HG02884 (cell line): ENCODE measurements around the gene TEP1.

Source experiments
- ATAC-seq: cut with Tn5 transposase; IDR thresholded peaks from one replicate; pipeline ENCODE4 v1.9.1; 2021; ENCODE audit warnings: mild to moderate bottlenecking, moderate library complexity; ENCODE audit not compliant: unreplicated experiment

TEP1 gene

GRCh38 chr14:20434701-20435581 is 21.6 kb upstream of the TEP1 start:
- ATAC-seq, result no peak

GRCh38 chr14:20429801-20430669 is 16.7 kb upstream of the TEP1 start:
- no peak for ATAC-seq

DNA sequence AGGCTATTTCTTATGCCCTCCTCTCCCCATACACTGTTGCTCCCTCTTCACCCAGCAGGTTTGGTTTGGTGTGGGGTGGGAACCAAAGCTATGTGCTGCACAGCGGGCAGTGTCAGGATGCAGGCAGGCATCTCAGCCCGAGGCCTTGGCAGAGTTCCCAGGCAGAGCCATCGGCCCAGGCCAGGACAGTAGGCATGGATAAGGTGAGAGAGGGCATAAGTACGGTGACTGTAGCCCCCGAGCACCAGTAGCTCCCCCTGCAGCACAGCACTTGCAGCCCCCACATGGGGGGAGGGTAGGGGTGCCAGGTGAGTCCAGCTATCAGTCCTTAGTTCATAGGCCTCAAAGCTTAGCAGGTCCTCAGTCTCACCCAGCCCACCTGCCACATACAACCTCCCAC is 15.5 kb upstream of the TEP1 start:
- ATAC-seq, result no peak

DNA sequence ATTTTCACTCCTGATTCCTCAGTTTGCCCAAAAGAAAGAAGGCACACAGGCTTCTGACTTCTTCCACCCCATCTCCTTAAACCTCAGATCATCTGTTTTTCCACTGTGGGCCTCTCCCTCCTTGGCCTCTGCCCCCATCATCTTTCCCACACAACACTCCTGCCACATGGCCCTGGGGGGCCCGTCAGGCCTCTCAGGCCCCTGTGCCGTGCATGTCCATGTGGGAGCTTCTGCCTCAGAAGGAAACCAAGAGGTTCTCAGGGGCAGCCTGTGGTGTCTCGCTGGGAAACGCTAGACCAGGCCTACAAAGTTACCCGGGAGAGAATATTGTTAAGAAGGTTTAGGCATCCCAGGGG is 14.7 kb upstream of the TEP1 start:
- ATAC-seq, result peak; percentile 44

DNA sequence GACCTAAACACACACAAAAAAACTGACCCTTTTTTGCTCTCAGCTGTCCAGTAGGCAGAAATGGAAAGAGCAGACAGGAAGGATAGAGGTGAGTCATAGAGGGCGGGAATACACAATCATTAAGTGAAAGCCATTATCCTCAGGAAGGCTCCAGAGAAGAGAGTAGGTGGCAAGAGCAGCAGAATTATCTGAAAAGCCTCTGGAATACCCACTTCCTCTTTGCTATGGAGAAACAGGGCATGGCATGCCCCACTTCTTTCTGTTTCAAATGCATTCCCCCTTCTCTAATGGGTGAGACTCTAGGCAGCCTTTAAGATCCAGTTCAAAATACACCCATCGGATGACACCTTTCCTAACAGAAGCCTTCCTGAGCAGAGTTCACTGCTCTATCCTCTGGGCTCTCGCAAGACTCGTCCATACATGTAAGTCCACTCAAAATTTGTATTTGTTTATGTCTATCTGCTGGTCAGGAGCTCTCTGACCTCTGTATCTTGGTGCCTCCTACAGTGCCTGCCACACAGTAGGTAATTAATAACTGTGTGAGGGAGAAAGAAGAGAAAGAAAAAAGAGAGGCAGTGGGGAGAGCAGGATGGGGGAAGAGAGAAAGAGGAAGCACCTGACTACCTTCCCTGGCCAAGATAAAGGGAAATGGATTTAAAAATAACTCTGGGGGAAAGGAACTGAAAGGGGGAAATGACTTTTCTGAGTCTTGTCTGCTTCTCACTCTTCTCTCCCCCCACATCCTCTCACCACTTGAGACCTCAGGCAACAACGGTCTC is 14.1 kb upstream of the TEP1 start:
- peak; percentile 71 for ATAC-seq

GRCh38 chr14:20424851-20425250 is 11.6 kb upstream of the TEP1 start:
- no peak for ATAC-seq

DNA sequence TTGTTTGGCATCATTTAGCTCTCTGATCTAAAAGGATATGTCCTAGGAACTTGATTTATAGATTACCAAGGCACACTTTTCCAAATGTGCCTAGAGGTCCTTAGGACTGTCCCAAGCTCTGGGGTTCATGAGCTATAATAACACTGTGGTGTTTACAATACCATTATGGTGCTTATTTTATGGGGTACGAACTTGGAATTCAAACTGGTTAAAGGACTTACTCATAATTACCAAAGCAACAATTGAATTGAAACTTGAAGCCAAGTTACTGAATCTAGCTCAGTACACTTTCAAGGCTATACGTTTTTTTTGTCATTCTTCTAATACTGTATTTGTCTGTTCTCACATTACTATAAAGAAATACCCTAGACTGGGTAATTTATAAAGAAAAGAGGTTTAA is 9.6 kb upstream of the TEP1 start:
- ATAC-seq, result no peak

- ATAC-seq, result no peak
Measured at GRCh38 chr14:20421267-20421666, 8.0 kb upstream of the TEP1 start.

DNA sequence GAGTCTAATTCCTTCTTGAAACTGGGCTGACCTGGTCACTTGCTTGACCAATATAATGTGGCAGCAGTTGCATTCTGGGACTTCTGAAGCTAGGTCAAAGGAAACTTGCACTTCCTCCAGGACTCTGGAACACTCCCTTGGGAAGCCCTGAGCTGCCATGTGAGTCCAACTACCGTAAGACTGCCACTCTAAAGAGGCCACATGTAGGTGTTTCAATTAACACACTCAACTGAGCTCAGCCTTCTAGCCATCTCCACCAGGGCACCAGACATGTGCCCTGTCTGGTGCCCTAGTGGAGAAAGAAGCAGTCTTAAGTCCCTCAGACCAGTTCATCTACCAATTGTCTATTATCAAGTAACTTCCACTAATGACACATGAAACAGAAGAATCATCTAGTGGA is 6.1 kb upstream of the TEP1 start:
- no peak for ATAC-seq

- ATAC-seq, result no peak
Measured at GRCh38 chr14:20418501-20418909, 5.2 kb upstream of the TEP1 start.

DNA sequence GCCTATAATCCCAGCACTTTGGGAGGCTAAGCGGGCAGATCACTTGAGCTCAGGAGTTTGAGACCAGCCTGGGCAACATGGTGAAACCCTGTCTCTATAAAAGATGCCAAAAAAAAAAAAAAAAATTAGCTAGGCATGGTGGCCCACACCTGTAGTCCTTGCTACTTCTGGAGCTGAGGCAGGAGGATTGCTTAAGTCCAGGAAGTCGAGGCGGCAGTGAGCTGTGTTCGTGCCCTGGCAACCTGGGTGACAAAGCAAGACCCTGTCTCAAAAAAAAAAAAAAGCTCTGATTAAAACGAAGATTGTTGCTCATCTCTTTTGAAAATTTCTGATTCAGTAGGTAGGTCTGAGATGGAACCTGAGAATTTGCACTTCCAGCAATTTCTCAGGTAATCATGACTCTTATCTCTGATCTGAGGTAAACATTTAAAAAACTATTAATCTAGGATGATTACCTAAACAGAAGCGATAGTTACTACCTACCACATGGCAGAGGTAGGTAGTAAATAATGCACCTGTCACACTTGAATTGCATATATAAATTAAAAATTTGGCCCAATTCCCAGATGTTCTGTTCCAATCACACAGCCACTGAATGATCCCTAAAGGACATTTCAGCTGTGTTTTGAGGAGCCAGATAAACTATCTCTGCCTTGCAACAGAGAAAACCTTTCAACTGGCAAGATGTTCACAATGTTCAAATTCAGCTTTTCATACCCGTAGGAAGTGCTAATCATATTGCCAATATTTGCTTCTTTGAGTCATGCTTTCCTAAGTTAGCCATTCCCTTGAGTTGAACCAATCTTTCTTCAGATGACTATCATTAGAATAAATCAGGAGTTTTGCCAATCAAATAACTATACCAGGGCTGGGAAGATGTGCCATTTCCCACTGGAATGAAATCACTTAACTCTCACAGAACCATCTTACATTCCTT is 4.2 kb upstream of the TEP1 start:
- ATAC-seq, result no peak

DNA sequence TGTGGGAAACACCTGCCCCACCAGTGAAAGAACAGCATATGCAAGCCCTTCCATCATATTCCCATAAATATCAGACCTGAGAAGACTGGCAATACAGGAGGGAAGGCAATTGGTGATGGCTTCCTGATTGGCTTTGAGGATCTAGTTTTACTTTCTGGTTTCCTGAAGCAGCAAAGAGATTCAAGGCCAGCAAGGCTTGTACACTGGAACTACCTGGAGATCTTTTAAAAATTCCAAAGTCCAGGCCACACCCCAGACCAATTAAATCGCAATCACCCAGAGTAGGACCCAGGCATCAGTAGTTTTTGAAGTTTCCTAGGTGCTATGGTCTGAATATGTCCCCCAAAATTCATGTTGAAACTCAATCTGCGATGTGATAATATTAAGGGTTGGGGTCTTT is 2.9 kb upstream of the TEP1 start:
- ATAC-seq, result no peak

GRCh38 chr14:20415782-20416206 is 2.5 kb upstream of the TEP1 start:
- peak; percentile 44 for ATAC-seq

DNA sequence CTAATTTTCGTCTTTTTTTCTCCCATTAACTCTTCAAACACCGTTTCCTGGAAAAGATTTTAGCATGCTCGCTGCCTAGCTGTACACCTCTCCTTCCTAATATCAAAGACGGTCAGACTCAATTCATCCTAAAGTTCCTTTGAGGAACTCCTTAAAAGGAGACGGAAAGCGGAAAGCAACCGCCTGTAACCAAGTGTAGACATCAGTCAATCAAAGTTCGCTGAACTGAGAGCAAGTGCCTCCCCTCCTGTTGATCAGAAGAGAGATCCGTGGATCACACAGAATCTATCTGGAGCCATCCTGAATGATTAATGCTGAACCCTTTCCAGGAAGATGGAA is 412 bp upstream of the TEP1 start:
- ATAC-seq, result no peak

DNA sequence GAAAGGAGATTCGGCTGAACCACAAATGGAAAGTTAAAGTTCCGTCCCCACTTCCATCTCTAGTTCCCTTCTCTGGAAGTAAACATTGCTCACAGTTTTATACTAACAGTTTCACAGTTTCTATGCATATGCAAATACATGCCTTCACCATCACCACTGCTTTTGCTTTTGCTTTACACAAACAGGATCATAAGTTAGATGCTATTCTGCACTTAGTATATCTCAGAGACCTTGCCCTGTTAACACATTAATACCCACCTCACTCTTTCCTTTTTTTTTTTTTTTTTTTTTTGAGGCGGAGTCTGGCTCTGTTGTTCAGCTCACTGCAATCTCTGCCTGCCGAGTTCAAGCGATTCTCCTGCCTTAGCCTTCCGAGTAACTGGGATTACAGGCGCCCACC is 890 bp downstream of the TEP1 start:
- ATAC-seq, result peak; percentile 43

DNA sequence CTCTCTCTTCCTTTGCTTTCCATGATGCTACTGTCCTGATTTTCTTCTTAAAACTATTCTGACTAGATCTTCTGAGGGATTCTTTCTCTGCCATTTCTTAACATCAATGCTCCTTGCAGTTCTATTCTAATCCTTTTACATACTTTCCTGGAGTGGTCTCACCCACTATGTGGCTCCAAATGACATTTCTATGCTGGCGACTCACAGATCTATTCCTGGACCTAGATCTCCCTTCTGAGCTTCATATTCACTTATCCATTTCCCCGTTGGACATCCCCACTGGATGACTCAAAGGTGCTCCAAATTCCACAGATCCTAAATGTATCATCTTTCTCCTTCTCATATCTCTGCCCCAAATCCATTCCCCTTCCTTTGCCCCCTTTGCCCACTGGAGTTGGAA is 4.1 kb downstream of the TEP1 start:
- no peak for ATAC-seq

DNA sequence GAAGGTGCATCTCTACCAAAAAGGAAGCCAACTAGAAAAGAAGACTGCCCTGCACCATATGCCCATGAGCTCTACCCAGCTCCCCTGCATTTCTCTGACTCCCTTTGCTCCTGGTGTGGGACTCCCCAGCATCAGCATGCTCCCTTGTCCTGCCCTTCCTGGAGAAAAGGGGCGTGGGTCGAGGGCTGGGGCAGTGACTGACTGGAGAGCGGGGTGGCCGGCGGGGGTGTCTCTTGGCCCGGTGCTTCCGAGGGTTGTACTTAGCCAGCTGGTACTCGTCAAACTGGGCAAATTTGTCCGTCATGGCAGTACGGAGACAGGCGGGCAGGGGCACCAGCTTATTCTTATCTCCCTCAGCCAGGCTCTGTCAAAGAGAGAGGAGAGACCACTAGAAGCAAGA is 9.8 kb downstream of the TEP1 start:
- no peak for ATAC-seq

GRCh38 chr14:20400965-20401593 is 12.2 kb downstream of the TEP1 start:
- ATAC-seq, result no peak

DNA sequence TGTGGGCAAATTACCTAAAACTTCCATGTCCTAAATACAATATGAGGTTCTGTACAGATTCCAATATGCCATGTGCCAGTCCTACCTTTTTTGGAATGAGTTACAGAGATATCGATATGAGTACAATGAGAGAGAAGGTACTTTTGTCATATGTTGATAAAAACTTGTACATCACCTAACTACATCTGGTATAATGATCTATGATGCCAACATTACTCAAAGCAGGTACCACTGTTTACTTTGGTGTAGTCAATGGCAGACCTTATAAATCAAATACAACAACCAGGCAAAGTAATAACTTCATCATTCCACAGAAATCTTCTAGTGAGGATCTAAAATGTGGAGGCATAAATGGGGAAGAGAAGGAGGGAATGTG is 12.7 kb downstream of the TEP1 start:
- ATAC-seq, result no peak

DNA sequence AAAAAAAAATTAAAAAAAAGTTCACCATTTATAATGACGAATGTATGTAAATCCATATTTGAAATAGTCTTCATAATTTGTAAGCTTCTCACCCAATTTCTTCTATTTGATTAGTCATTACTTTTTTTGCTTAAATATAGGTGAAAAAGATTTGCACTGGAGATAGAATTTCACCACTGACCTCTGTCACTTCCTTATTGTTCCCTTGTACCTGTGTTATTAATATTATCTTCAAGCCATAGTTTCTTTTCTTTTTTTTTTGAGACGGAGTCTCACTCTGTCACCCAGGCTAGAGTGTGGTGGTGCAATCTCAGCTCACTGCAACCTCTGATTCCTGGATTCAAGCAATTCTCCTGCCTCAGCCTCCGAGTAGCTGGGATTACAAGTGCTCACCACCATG is 15.8 kb downstream of the TEP1 start:
- ATAC-seq, result no peak
